ENCODE measurements around the gene CHRND. TPM values are rescaled to one million over a fixed set of nuclear protein-coding genes. Genes with fewer than 3 reads are reported as not detected.

CHRND gene
- total and polyA plus RNA-seq, 2 experiments from 2014 or later, result not detected

- no peaks in the 10 kb centered on the region for H3K36me3 ChIP-seq (replicated peaks; ENCODE audit: insufficient read depth, low read depth)
- 82% methylated on average over 14 of the region's 14 CpGs for WGBS (ENCODE audit: low lambda C conversion rate, missing lambda C conversion rate)
- TF ChIP-seq EZH2phosphoT487 (IDR thresholded peaks at IDR 0.05; ENCODE audit: low read depth, severe bottlenecking, unreplicated experiment) (no peak), CTCF (IDR thresholded peaks at IDR 0.05; ENCODE audit: poor library complexity) (no peak), EZH2 (IDR thresholded peaks at IDR 0.05; ENCODE audit: borderline replicate concordance) (no peak)
Measured at GRCh38 chr2:232534940-232535651, 9.1 kb downstream of the CHRND start.

GRCh38 chr2:232535761-232536530 is 10.0 kb downstream of the CHRND start:
- Histone ChIP-seq H3K9me3 (ENCODE audit: low read depth) (no peaks in the 10 kb centered on the region), H3K4me1 (ENCODE audit: insufficient read depth) (no peaks in the 10 kb centered on the region), H4K20me1 (ENCODE audit: insufficient read depth, poor library complexity, severe bottlenecking) (no peaks in the 10 kb centered on the region), H3K4me2 (no peak overlapping the region), H3K27me3 (no peaks in the 10 kb centered on the region), H2AFZ (no peak overlapping the region), H3K27ac (no peak overlapping the region), H3K79me2 (no peaks in the 10 kb centered on the region), H3K9me2 (replicated peaks; ENCODE audit: insufficient read depth) (no peaks in the 10 kb centered on the region), H3K4me3 (no peak overlapping the region), H3K36me3 (replicated peaks; ENCODE audit: insufficient read depth, low read depth) (no peaks in the 10 kb centered on the region)
- WGBS (ENCODE audit: low lambda C conversion rate, missing lambda C conversion rate), result 93% methylated on average over 5 of the region's 5 CpGs
- no peak for DNase-seq (ENCODE audit: low spot score)
- no peak for TF ChIP-seq EZH2 (IDR thresholded peaks at IDR 0.05; ENCODE audit: borderline replicate concordance)
- TF ChIP-seq EZH2phosphoT487 (IDR thresholded peaks at IDR 0.05; ENCODE audit: low read depth, severe bottlenecking, unreplicated experiment), result no peak
- no peak for TF ChIP-seq CTCF (IDR thresholded peaks at IDR 0.05; ENCODE audit: poor library complexity)

More at GRCh38 chr2:232534940-232535651, 9.1 kb downstream of the CHRND start:
- no peaks in the 10 kb centered on the region for H3K4me1 ChIP-seq (ENCODE audit: insufficient read depth)
- H3K4me2 ChIP-seq, result no peak overlapping the region
- DNase-seq (ENCODE audit: low spot score), result no peak
- H3K9me3 ChIP-seq (ENCODE audit: low read depth), result no peaks in the 10 kb centered on the region
- H4K20me1 ChIP-seq (ENCODE audit: insufficient read depth, poor library complexity, severe bottlenecking), result no peaks in the 10 kb centered on the region
- no peak overlapping the region for H3K27ac ChIP-seq
- H3K27me3 ChIP-seq, result no peaks in the 10 kb centered on the region
- H3K4me3 ChIP-seq, result no peak overlapping the region
- H2AFZ ChIP-seq, result no peak overlapping the region
- no peaks in the 10 kb centered on the region for H3K9me2 ChIP-seq (replicated peaks; ENCODE audit: insufficient read depth)
- H3K79me2 ChIP-seq, result no peaks in the 10 kb centered on the region

GRCh38 chr2:232537079-232537478 is 11.1 kb downstream of the CHRND start:
- Histone ChIP-seq H3K4me3 (no peak overlapping the region), H3K36me3 (replicated peaks; ENCODE audit: insufficient read depth, low read depth) (no peaks in the 10 kb centered on the region), H3K27ac (no peak overlapping the region), H3K4me1 (ENCODE audit: insufficient read depth) (no peaks in the 10 kb centered on the region), H2AFZ (no peak overlapping the region), H4K20me1 (ENCODE audit: insufficient read depth, poor library complexity, severe bottlenecking) (no peaks in the 10 kb centered on the region), H3K4me2 (no peak overlapping the region), H3K27me3 (no peaks in the 10 kb centered on the region), H3K9me2 (replicated peaks; ENCODE audit: insufficient read depth) (no peaks in the 10 kb centered on the region), H3K9me3 (ENCODE audit: low read depth) (no peaks in the 10 kb centered on the region), H3K79me2 (no peaks in the 10 kb centered on the region)
- 63% methylated on average over 5 of the region's 5 CpGs for WGBS (ENCODE audit: low lambda C conversion rate, missing lambda C conversion rate)
- no peak for TF ChIP-seq EZH2 (IDR thresholded peaks at IDR 0.05; ENCODE audit: borderline replicate concordance)
- TF ChIP-seq CTCF (IDR thresholded peaks at IDR 0.05; ENCODE audit: poor library complexity), result peak; percentile 8
- no peak for DNase-seq (ENCODE audit: low spot score)
